HG03460 (cell line): ENCODE data around the gene LRRC61.
"Not testable (repeated sequence)": the region's sequence is repeated elsewhere in the genome, so short reads cannot be mapped to it uniquely, and the experiment has no call there.

Experiments used
- ATAC-seq: cut with Tn5 transposase; IDR thresholded peaks from one replicate; pipeline ENCODE4 v1.9.1; 2021; ENCODE audit not compliant: unreplicated experiment

Gene LRRC61

GRCh38 chr7:150381096-150381495 lies 57.9 kb downstream of the LRRC61 start:
- ATAC-seq = no peak

GRCh38 chr7:150381785-150382122 lies 58.6 kb downstream of the LRRC61 start:
- ATAC-seq = no peak

GRCh38 chr7:150382123-150382843 lies 59.1 kb downstream of the LRRC61 start:
- ATAC-seq = no peak

- ATAC-seq = no peak
These were observed 59.7 kb downstream of the LRRC61 start for GRCh38 chr7:150382844-150383225.

GRCh38 chr7:150383710-150384397 lies 60.7 kb downstream of the LRRC61 start:
- no peak for ATAC-seq

- ATAC-seq = no peak
These were observed 61.5 kb downstream of the LRRC61 start for GRCh38 chr7:150384406-150385301.

- ATAC-seq = no peak
These were observed 62.2 kb downstream of the LRRC61 start for GRCh38 chr7:150385302-150385723.

- not testable (repeated sequence) for ATAC-seq
These were observed 62.7 kb downstream of the LRRC61 start for GRCh38 chr7:150385884-150386283.
